OCI-LY7 (cell line): ENCODE data around the gene SLIT3. TPM values are rescaled to one million over a fixed set of nuclear protein-coding genes. Genes with fewer than 3 reads are reported as not detected.
A peak's percentile ranks its signal among the peaks of the same experiment; 100 is the strongest.

ENCODE experiments used
- BruUV-seq: library from RNA; stranded (reverse); fragments of 400-500 nt; replicated peaks from 2 replicates; lab custom pipeline; 2021; lab: Mats Ljungman, UMichigan
- CTCF ChIA-PET: fragments of 300-600 bp; sonication (Branson Sonifier 250); formaldehyde crosslinking; loops from one replicate; lab custom pipeline; 2022; ENCODE audit warnings: antibody characterized with exemption; ENCODE audit not compliant: unreplicated experiment; lab: Charles Lee
- POLR2A ChIA-PET: fragments of 300-600 bp; sonication (Branson Sonifier 250); formaldehyde crosslinking; loops from one replicate; lab custom pipeline; 2022; ENCODE audit warnings: antibody characterized with exemption; lab: Charles Lee
- DNase-seq: peaks from one replicate; pipeline ENCODE4 v3.0.0-alpha.2; 2015; ENCODE audit warnings: low spot score
- H2AFZ ChIP-seq: fragments of 200-600 bp; sonication (generic), shearing (Covaris generic); 2 replicates; pipeline ENCODE4 v1.6.1; 2014; ENCODE audit warnings: mild to moderate bottlenecking, antibody characterized with exemption, low read length, moderate library complexity
- H3K27ac ChIP-seq: fragments of 200-600 bp; sonication (generic); 2 replicates; pipeline ENCODE4 v1.5.1; 2014; ENCODE audit warnings: mixed run types, low read depth, mild to moderate bottlenecking, moderate library complexity, low read length, inconsistent platforms; ENCODE audit not compliant: poor library complexity, severe bottlenecking
- H3K36me3 ChIP-seq: fragments of 200-600 bp; sonication (generic); 2 replicates; pipeline ENCODE4 v1.6.1; 2014; ENCODE audit warnings: mild to moderate bottlenecking, antibody characterized with exemption, low read length, moderate library complexity, mixed read lengths; ENCODE audit not compliant: insufficient read depth
- H3K4me1 ChIP-seq: fragments of 200-600 bp; sonication (generic); 2 replicates; pipeline ENCODE4 v1.5.1; 2014; ENCODE audit warnings: mild to moderate bottlenecking, low read length; ENCODE audit not compliant: insufficient read depth, poor library complexity, severe bottlenecking
- H3K4me2 ChIP-seq: fragments of 200-600 bp; sonication (generic); 2 replicates; pipeline ENCODE4 v1.6.1; 2014; ENCODE audit warnings: mild to moderate bottlenecking, low read length
- H3K4me3 ChIP-seq: fragments of 200-600 bp; sonication (generic); 2 replicates; pipeline ENCODE4 v1.5.1; 2014; ENCODE audit warnings: mild to moderate bottlenecking, low read depth, low read length; ENCODE audit not compliant: poor library complexity, severe bottlenecking
- H3K79me2 ChIP-seq: fragments of 200-600 bp; sonication (generic); 2 replicates; pipeline ENCODE4 v1.6.1; 2016; ENCODE audit warnings: low read depth, mild to moderate bottlenecking, low read length, moderate library complexity, mixed read lengths; ENCODE audit not compliant: insufficient read depth
- H3K9me2 ChIP-seq: fragments of 200-600 bp; sonication (generic); 2 replicates; pipeline ENCODE4 v1.6.1; 2016; ENCODE audit warnings: mild to moderate bottlenecking, low read length, mixed read lengths; ENCODE audit not compliant: insufficient read depth
- H3K9me3 ChIP-seq: fragments of 200-600 bp; sonication (generic); 2 replicates; pipeline ENCODE4 v1.6.1; 2014; ENCODE audit warnings: mild to moderate bottlenecking, mixed run types, low read length, mixed read lengths
- H4K20me1 ChIP-seq: fragments of 200-600 bp; sonication (generic); 2 replicates; pipeline ENCODE4 v1.6.1; 2014; ENCODE audit warnings: mild to moderate bottlenecking, antibody characterized with exemption, low read length, moderate library complexity, mixed read lengths; ENCODE audit not compliant: insufficient read depth
- EZH2phosphoT487 ChIP-seq: fragments of 200-600 bp; sonication (generic); IDR thresholded peaks from 2 replicates; pipeline ENCODE4 v1.6.1; 2018; ENCODE audit warnings: low read depth, borderline replicate concordance, mild to moderate bottlenecking, mixed run types, antibody characterized with exemption, low read length, moderate library complexity, mixed read lengths
- intact Hi-C: fragments of 100-400 bp; cut with micrococcal nuclease; formaldehyde crosslinking; loops from one replicate; pipeline ENCODE4 v1.10.0; 2022; ENCODE audit not compliant: unreplicated experiment
- total RNA-seq, 2 experiments: library from RNA; depleted of rRNA in 1 of 2; stranded (reverse); fragments of >200 nt in 1 of 2; shearing (Covaris generic) in 1 of 2; gene quantifications; 2 replicates each; pipeline ENCODE4 v1.2.3, GENCODE V29; 2014 to 2022
- TF ChIP-seq, protein P1 (sequence below): fragments of 200-600 bp; sonication (generic); conservative IDR thresholded peaks from 2 replicates; pipeline ENCODE4 v1.5.1; 2014; ENCODE audit warnings: mild to moderate bottlenecking, antibody characterized with exemption, low read length, moderate library complexity, mixed read lengths

The SLIT3 gene
- total RNA-seq, 2 experiments from 2014 or later, result not detected

DNA sequence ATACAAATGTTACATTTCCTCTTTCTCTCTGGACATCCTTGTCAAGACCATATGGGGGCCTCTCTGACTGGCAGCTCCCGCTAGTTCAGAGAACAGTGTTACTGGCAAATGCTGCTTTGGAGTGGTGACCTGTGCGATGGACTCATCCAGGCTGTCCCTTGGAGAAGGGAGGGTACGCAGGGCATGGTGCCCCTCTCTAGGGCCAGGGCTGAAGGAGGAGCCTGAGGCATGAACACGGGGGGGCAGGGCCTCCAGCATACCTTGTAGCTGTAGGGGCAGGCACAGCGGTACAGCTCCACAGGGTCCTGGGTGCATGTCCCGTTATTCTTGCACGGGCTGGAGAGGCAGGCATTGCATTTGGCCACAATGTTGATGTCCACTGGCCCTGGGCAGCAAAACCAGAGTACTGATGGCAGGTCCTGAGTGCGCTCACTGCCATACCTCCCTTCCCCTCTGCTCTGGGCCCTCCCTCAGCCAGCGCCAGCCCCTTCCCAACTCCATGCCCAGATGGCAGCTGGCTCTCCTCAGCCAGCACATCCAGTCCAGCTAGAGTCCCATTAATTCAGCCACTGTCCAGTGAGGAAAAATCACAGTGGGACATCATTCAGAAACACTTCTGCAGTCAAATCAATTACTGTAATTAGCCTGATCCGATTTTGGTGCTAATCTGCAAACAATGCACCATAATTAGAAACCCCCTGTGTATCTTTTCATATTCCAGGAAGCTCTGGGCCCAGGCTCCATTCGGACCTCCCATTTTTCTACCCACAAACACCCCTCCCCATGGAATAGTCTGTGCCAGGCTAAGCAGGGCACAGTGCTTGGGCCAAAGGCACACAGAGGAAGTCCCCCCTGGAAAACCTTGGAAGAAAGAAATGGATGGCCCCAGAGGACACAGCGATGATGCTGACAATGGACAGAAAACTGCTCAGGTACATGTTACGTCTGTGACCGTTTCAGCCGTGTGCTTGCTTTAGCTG, 592.9 kb downstream of the SLIT3 start:
- Histone ChIP-seq H2AFZ (no peak overlapping the region), H3K9me3 (no peaks in the 10 kb centered on the region), H3K9me2 (no peaks in the 10 kb centered on the region), H3K79me2 (no peaks in the 10 kb centered on the region), H3K27ac (no peak overlapping the region), H3K36me3 (no peaks in the 10 kb centered on the region), H3K4me1 (no peaks in the 10 kb centered on the region), H3K4me3 (no peak overlapping the region), H3K4me2 (no peak overlapping the region), H4K20me1 (no peaks in the 10 kb centered on the region)
- POLR2A ChIA-PET, result no interaction called here
- BruUV-seq, result no TSS peak
- intact Hi-C loops, result no loop called here
- DNase-seq, result no peak
- CTCF ChIA-PET, result no interaction called here
- TF ChIP-seq, protein P1, sequence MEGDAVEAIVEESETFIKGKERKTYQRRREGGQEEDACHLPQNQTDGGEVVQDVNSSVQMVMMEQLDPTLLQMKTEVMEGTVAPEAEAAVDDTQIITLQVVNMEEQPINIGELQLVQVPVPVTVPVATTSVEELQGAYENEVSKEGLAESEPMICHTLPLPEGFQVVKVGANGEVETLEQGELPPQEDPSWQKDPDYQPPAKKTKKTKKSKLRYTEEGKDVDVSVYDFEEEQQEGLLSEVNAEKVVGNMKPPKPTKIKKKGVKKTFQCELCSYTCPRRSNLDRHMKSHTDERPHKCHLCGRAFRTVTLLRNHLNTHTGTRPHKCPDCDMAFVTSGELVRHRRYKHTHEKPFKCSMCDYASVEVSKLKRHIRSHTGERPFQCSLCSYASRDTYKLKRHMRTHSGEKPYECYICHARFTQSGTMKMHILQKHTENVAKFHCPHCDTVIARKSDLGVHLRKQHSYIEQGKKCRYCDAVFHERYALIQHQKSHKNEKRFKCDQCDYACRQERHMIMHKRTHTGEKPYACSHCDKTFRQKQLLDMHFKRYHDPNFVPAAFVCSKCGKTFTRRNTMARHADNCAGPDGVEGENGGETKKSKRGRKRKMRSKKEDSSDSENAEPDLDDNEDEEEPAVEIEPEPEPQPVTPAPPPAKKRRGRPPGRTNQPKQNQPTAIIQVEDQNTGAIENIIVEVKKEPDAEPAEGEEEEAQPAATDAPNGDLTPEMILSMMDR, result no peak
- TF ChIP-seq EZH2phosphoT487, result no peak

GRCh38 chr5:168706655-168707069, 594.3 kb downstream of the SLIT3 start:
- Histone ChIP-seq H3K36me3 (no peaks in the 10 kb centered on the region), H3K79me2 (no peaks in the 10 kb centered on the region), H3K4me3 (no peak overlapping the region), H3K4me1 (no peaks in the 10 kb centered on the region), H3K9me3 (no peaks in the 10 kb centered on the region), H3K4me2 (no peak overlapping the region), H3K27ac (no peak overlapping the region), H2AFZ (no peak overlapping the region), H3K9me2 (no peaks in the 10 kb centered on the region), H4K20me1 (no peaks in the 10 kb centered on the region)
- CTCF ChIA-PET, result no interaction called here
- DNase-seq, result peak; percentile 4
- intact Hi-C loops, result no loop called here
- POLR2A ChIA-PET, result interaction anchor here (0.6 kb wide), 1 partner anchor 877 kb away, joined by 5 read pairs; the partner anchor contains the start of gene SPDL1
- BruUV-seq, result no TSS peak
- TF ChIP-seq EZH2phosphoT487, result no peak
- TF ChIP-seq, protein P1, result peak; percentile 55

DNA sequence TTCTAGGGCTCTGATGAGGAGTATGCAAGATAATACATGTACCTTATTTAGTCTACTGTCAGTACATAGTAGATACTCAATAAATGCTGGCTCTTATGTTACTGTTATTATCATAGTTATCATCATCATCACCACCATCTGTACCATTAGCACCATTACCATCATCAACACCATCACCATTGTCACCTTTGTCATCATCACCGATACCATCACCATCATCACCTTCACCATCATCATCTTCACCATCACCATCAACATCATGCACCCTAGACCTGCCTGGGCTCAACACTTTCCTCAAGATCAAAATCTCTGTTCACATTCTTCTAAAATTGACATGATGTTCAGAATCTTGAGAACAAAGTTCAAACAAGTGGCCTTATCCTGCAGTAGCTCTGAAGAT, 595.6 kb downstream of the SLIT3 start:
- ChIA-PET CTCF (no interaction called here), POLR2A (no interaction called here)
- intact Hi-C loops, result no loop called here
- no peaks in the 10 kb centered on the region for H3K9me2 ChIP-seq
- no peaks in the 10 kb centered on the region for H4K20me1 ChIP-seq
- H3K4me3 ChIP-seq, result no peak overlapping the region
- no peaks in the 10 kb centered on the region for H3K79me2 ChIP-seq
- no peak overlapping the region for H3K4me2 ChIP-seq
- H2AFZ ChIP-seq, result no peak overlapping the region
- no peaks in the 10 kb centered on the region for H3K36me3 ChIP-seq
- H3K4me1 ChIP-seq, result no peaks in the 10 kb centered on the region
- BruUV-seq, result no TSS peak
- DNase-seq, result no peak
- TF ChIP-seq, protein P1, result no peak
- H3K27ac ChIP-seq, result no peak overlapping the region
- H3K9me3 ChIP-seq, result no peaks in the 10 kb centered on the region
